GM19324 (cell line): ENCODE measurements around the gene ROR2.

ENCODE experiments used
- ATAC-seq: cut with Tn5 transposase; IDR thresholded peaks from one replicate; pipeline ENCODE4 v1.9.1; 2021; ENCODE audit warnings: mild to moderate bottlenecking, moderate library complexity; ENCODE audit not compliant: unreplicated experiment, low FRiP score

ROR2 gene

DNA sequence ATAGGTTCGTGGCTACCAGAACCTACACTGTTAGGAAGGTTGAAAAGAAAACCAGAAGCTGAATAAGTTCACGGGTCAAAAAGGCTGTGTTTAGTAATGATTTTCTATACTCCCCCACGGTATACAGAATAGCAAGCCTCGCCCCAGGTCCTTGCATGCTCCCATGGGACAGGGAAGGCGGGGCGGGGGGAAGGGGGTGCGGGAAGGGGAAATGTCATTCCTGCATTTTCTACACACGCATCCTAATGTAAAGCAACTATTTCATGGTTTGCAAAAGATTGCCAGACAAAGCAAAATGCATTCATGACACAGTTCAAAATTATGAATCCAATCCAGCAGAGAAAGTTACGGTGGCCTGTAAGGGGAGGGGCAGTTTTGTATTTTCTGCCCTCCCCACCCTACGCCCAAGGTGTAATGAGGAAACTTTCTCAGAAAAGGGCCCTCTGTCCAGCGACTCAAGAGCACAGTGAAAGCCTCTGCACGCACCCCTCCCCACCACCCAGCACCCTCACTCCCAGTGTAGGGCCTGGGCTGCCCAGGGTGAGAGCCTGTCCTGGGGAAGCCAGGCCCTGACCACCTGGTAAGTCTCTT is 105.2 kb downstream of the ROR2 start:
- ATAC-seq = no peak

DNA sequence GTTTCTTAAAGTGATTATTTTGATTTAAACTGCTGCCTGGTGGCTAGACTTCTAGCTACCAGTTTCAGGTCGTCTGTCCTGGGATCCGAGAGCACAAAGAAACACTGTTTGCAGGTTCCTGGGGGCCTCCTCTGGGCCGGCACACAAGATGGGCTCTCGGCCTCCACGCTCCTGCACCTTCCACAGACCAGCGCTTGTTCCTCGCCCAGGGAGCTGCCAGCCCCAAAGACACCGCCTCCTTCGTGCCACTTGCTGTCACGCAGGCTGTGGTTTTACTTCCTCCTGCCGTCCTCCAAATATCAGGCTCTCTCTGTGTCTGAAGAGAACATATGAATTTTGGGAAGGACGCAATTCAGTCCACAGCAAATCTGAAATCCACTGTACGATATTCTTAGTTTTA is 105.8 kb downstream of the ROR2 start:
- ATAC-seq = no peak

DNA sequence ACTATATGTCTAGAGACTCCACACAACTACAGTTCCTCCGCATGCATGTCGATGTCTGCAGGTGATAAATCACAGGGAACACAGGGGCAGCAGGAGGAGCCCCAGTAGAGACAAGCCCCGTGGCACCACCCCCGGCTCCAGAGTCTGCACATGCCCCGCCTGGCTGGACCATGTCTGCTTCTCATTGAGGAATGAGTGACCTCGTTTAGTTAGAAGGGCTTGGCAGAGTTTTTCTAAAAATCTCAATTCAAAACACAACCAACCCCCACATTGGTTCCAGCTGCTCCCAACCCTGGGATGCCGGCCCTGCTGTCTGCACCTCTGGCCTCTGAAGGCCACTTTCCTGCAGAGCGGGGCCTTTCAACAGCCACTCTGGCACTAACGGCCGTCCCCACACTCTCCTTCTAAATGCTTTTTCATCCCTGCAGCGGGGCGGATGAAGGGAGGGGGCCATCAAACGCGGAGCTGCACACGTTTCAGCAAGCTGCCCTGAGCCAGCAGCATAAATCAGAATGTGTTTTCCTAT is 106.3 kb downstream of the ROR2 start:
- ATAC-seq = no peak

DNA sequence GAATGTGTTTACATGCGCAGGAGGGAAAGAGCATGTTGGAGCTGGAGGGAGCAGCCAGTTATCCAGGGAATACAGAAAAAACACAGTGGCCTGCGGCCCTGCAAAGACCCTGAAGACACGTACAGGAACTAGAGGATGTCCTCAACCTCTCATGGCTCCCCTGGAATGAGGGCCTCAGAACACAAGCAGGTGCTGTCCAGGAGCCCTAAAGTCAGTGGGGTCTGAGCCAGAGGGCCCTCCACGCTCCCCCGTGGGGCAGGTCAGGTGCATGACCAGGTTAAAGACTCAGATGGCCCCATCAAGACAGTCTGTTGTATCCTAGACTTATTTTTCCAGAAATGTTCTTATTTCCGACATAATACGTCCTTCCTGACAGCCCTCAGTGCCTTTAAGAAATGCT is 106.9 kb downstream of the ROR2 start:
- no peak for ATAC-seq

DNA sequence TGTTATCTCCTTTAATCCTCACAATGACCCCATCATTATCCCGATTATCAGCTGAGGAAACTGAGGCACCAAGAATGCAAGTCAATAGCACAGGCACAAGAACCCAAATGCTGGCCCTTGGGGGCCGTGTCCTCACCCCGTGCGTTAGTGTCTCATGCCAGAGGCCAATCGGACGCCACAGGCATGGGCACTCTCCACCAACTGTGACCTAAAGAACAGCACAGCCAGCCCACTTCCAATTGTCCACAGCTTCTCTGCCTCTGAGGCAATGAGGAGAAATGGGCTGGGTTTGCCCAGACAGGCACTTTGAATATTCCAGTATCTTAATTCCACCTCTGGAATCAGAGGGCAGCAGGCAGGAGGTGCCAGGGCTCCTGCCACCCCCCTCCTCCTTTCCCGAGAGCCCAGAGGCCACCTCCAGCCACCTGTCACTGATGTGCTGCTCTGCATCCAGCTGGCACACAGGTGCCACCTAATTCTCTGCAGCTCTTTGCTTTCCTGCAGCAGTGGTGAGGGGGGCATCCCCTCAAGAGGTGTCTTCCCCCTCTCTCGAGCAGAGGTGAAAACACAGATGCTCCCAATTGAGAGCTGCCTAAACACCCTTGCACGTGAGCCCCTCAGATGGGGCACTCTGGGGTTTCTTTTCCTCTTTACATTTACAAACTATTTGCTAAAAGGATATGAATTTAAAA is 107.5 kb downstream of the ROR2 start:
- ATAC-seq = no peak

DNA sequence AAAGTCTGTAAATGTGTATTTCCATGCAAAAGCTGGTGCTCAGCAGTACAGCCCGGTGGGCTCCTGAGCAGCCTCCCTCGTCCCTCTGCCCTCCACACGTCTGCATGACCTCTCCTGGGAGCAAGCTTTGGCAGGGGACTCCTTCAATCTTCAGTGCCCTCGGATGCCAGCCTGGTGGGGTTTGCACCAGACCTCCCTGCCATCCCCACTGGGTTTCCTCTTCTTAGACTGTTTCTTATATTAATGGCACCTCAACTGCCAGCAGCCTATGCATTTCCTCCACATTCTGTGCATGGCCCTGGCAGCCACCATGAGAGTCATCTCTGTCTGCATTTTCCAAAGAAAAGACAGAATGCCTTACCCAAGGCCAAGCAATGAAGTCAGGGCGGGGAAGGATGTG is 108.4 kb downstream of the ROR2 start:
- ATAC-seq = no peak

DNA sequence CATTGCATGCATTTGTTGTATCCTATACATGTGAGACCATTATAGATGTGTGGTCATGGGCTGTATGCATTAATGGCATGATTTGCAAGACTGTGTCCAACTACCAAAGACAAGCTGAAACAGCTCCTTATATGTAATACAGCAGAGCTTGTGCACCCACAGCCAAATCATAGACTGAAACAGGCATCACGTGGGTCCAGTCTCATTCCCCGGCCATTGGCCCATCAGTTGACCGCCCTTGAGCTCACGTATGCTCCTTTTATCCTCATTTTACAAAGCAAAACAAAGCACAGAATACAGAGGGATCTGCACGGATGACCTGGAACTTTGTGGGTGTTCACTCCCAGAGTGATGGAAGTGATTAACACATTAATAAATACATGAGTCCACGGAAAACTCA is 109.1 kb downstream of the ROR2 start:
- ATAC-seq = no peak

DNA sequence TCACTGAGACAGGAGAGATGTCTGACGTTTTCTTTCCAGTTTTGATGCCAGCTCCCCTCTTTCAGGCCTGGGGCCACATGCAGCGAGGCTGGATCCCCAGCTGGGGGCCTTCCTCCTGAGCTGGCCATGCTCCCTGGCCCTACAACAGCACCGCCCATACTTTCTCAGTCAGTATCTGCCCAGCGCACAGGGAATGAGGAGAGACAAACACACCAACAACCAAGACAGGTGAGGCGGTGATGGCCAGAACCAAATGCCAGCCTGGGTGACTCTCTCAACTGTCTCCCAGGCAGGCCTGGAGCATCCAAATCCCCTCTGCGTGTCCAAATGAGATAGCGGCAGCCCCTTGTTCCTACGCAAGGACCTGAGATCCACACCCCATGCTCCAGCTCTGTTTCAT is 109.6 kb downstream of the ROR2 start:
- ATAC-seq = no peak

DNA sequence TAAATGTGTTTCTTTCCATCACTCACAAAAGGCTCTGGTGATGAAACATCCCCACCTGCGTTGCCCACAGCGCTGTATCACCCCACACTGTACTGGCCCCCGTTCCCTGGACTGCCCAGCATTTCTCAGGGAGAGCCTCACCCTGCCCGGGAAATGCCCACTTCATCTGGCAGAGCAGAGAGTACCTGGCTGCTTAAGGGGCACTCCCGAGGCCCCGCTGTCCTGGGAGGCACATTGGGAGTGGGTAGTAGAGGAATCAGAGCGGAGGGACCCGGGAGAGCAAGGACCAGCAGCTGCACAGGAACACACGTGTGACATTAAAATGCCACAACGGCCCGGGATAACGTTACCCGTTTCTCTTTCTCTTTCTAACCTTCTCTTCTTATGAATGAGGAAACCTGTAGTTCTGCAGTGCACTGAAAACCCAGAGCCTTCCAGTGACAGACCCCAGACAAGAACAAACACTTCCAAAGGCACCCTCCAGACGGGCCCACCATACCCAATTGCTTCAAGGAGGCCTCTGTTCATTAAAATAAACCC is 110.0 kb downstream of the ROR2 start:
- no peak for ATAC-seq

DNA sequence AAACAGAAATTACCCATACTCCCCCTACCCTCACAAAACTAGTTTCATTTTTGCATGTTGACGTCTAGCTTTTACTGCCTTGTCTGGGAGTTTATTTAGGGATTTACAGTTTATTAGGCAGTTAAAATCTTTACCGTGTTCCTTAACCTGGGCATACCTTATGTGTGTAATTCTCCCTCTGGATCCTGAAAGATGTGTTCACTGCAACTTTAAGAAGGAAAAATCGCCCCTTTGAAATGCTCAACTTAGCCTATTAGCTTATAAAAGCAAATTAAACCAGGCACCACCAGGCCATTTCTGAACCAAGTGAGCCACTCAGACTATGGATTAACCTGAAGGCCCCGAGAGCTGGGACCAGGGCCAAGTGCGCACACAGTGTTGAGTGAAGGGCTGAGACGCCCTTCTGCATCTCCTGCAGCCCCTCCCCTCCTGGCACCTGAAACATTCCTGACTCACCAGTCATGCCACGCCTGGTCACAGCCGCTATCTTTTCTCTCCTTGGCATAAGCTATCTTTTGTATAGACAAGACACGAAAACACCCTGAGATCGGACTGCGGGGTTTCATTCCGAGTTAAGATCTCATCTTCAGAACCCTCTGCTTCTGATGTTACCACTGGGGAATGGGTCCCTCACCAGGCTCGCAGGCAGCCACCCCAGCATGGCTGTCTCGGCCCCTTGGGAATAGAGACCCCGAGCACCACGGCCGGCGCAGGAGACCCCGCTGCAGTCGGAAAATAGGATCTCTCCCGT is 111.9 kb downstream of the ROR2 start:
- no peak for ATAC-seq

DNA sequence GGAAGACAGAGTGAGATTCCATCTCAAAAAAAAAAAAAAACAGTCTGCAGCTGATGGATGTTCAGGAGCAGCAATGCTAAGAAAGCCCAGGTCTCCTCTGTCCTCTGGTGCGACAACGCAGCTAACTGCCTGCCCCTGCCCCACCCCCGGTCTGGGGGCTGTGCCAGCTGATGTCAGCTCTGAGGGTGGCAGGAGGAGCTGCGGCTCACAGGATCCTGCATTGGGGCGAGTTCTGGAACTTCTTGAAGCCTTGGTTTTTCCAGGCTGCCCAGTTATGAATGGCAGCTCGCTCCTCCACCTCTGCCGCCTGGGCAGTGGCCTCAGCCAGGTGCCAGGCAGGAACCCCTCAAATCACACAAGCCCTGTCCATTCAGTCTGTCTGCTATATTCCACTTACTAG is 113.5 kb downstream of the ROR2 start:
- ATAC-seq = no peak

DNA sequence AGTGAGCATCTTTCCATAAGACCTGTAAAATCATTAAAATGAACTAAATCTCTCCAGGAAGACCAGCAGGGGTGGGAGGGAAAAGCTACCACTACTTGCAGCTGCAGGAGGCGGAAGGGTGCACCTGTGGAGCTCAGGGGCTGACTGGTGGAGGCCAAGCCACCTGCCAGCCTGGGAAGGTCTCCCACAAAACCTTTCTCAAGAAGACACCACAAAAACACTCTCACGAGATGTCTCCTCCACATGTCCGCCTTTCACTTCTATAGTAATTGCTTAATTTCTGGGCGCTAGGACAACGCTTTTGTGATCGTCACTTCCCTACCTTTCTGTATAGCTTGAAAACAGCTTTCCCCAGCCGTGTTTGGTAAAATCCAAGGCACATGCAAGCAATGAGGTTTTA is 114.4 kb downstream of the ROR2 start:
- no peak for ATAC-seq

DNA sequence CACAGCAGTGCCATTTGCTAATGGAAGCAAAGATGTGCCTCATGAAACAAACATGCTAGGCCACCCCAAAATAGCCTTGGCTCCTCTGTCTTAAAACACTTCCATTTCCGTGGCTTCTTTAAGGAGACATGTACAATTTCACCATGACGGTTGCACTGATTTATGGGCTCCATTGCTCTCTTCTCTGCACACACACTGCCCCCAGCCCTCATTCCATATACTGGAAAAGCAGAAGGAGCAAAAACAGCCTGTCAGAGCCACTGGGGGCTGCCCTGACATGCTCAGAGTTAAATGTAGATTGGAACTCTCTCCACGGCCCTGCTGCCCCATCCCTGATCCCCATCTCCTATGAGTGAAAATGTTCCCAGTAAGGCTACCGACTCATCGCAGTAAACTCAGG is 114.8 kb downstream of the ROR2 start:
- ATAC-seq = no peak

DNA sequence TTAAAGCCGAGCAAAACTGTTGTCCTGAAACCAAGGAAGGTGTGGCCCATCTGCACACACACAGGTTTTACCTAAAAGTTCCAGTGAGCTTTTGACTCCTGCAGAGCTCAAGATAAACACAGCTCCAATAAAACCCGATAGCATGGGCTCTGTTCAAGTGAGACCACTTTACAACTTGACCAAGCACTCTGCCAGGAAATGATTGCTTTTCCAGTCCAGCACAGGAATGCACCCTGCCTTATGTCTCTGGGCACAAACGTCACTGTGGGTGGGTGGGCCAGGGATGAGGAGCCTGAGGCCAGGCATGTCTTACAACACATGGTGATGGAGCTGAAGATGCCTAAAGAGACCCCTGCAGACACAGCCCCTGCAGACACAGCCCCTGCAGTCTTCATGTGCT is 115.3 kb downstream of the ROR2 start:
- ATAC-seq = no peak

DNA sequence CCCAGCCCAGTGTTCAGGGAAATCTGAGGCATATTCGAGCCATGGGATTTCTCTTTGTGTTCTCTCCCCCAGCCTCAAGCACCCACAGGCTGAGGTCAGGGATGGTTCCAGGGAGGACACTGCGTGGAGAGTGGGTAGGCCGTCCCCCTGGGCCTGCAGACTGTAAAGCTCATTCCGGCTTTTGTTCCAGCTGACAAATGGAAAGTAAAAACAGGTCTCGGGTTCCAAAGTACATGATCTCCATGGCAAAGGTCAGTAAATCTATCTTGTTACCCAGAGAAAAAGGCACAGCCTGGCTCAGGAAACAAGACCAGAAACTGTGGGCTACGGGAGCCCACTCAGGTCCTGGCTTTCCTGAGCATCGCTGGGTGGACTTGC is 116.2 kb downstream of the ROR2 start:
- no peak for ATAC-seq

DNA sequence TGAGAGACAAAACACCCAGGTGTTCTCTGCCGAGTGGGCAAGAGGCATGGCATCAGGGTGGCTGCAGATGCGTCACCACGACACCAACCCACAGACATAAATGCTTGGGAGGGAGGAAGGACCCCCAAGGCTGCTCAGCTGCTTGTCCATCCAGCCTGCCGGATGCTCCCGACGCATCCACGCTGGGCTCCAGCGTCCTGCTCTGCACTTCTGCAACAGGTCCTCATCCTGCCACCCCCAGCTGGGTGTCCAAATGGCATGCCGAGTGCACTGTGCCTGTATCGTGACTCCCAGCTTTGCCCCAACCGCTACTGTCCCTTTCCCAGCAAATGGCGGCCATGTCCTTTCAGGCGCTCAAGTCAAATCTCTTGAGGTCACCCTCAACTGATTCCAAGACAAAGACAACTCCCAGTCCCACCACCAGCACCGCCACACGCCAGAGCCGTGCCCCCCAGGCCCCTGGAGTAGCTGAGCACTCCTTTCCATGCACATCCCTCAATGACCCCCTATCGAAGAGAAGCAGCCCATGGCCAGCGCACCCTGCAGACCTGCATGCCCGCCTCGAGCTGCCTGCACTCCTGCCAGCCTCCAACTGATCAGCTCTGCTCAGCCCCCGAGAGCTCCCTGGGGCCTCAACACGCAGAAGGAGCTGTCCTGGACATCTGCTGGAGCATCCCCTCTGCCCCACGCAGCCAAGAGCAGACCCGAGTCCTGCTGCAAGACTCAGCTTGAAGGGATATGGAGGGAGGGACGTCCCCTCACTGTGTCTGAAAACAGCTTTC is 116.7 kb downstream of the ROR2 start:
- ATAC-seq = no peak

DNA sequence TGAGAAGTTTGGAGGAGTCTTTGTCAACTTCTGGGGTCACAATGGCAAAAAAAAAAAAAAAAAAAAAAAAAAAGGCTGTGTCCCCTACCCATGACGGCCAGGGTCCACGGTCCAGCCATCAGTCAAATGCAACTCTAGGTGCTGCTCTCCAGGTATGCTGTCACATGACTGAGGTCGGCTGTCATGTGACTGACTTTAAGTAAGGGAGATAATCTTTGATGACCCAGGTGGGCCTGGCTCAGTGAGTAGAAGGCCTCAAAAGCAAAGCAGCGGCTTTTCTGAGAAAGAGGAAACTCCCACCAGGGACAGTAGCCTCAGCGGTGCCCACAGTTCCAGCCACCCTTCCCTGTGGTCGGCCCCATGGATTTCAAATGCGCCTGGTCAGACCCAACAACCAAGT is 117.7 kb downstream of the ROR2 start:
- ATAC-seq = no peak

DNA sequence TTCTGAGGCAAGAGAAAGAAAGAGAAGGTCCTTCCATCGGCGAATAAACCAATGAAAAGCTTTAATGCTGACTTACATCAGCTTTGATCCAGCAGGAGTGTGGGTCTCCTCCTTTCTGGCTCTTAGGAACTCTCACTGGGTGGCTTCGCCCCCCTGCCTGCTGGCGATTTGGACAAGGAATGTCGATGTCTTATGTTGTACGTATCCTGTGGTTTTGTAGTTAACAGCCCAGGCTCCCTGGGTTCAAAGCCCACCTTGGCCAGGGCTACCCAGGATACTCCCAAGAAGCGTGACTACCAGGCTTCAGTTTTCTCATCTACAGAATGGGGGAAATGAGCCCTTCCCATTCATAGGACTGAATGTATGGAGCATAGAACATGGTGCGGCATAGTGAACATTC is 124.2 kb downstream of the ROR2 start:
- no peak for ATAC-seq

DNA sequence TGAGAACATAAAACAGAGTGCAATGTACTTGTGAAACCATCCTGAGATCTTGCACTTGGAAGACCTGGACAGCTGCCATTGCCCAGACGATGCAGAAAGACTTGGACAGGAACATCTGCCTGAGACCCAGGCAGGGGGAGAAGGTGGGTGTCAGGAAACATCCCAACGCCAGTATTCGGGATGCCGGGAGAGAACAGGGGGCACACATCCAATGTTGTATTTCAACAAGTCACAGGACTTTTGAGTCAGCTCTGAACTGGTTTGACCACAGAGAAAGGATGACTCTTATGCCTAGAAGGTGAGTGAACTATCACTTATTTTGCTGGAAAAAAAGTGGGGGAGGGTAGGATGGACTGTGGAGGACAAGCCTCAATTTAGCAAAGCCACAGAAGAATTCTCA is 124.6 kb downstream of the ROR2 start:
- no peak for ATAC-seq

DNA sequence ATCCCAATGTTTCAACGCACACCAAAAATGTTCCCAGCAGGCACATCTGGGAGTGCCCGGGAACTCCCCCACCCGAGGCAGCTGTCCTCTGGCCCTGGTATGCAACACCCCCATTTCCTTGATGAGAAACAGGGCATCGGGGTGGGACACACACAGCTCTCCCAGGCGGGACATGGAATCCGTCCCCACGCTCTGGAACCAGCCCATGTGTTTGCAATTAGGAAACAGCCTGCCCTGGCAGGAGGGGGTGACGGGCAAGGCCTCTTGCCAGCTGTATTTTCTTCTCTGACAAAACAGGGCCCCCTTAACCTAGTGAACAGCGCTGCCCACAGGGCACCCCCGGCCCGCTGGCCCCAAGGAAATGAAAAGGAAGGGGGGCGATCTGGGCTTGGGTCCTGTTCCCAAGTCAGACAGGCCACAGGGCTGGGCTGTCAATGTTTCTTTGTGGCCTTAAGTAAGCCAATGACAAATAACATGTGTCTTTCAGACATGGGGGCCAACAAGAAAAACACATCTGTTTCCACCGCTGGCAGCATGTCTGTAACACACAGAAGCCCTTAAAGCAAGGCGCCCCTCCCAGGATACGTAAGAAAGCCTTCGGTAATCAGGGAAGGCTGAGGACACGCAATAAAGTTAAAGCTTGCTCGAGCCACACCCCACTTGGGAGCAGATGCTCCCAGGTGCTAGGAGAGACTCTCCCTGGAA is 125.3 kb downstream of the ROR2 start:
- no peak for ATAC-seq
